Measurements from ENCODE around the gene ORC5.

Gene ORC5

GRCh38 chr7:104160375-104160774, 47.4 kb downstream of the ORC5 start:
- no peak overlapping the region for H3K9ac ChIP-seq (ENCODE audit: low read length in 5 of 5)
- no peaks in the 10 kb centered on the region for H3K4me1 ChIP-seq (ENCODE audit: control insufficient read depth in 5 of 5, insufficient read depth in 5 of 5, low read length in 5 of 5)
- no peaks in the 10 kb centered on the region for H3K9me3 ChIP-seq (ENCODE audit: control insufficient read depth in 5 of 5, low read length in 5 of 5)
- H3K27me3 ChIP-seq (ENCODE audit: control insufficient read depth in 5 of 5, insufficient read depth in 4 of 5, low read length in 5 of 5): no peaks in the 10 kb centered on the region
- no peak overlapping the region for H3K27ac ChIP-seq (ENCODE audit: low read depth, low read length)
- no peak overlapping the region for H3K4me3 ChIP-seq (ENCODE audit: low read depth in 1 of 5, low read length in 5 of 5)
- peaks cover 10 to 28% (median 16%) of the 10 kb centered on the region in 5 donors for H3K36me3 ChIP-seq (ENCODE audit: control insufficient read depth in 5 of 5, insufficient read depth in 5 of 5, low read length in 5 of 5)

GRCh38 chr7:104156842-104157277, 51.0 kb downstream of the ORC5 start:
- Histone ChIP-seq H3K36me3 (ENCODE audit: control insufficient read depth in 5 of 5, insufficient read depth in 5 of 5, low read length in 5 of 5) (peaks cover 0 to 16% (median 4%) of the 10 kb centered on the region in 5 donors), H3K4me3 (ENCODE audit: low read depth in 1 of 5, low read length in 5 of 5) (no peak overlapping the region), H3K27ac (ENCODE audit: low read depth, low read length) (no peak overlapping the region), H3K4me1 (ENCODE audit: control insufficient read depth in 5 of 5, insufficient read depth in 5 of 5, low read length in 5 of 5) (no peaks in the 10 kb centered on the region), H3K27me3 (ENCODE audit: control insufficient read depth in 5 of 5, insufficient read depth in 4 of 5, low read length in 5 of 5) (no peaks in the 10 kb centered on the region), H3K9ac (ENCODE audit: low read length in 5 of 5) (no peak overlapping the region), H3K9me3 (ENCODE audit: control insufficient read depth in 5 of 5, low read length in 5 of 5) (no peaks in the 10 kb centered on the region)

GRCh38 chr7:104153287-104153686, 54.5 kb downstream of the ORC5 start:
- no peaks in the 10 kb centered on the region for H3K4me1 ChIP-seq (ENCODE audit: control insufficient read depth in 5 of 5, insufficient read depth in 5 of 5, low read length in 5 of 5)
- H3K9me3 ChIP-seq (ENCODE audit: control insufficient read depth in 5 of 5, low read length in 5 of 5): no peaks in the 10 kb centered on the region
- no peak overlapping the region for H3K9ac ChIP-seq (ENCODE audit: low read length in 5 of 5)
- peaks cover 0 to 15% (median 4%) of the 10 kb centered on the region in 5 donors for H3K36me3 ChIP-seq (ENCODE audit: control insufficient read depth in 5 of 5, insufficient read depth in 5 of 5, low read length in 5 of 5)
- H3K4me3 ChIP-seq (ENCODE audit: low read depth in 1 of 5, low read length in 5 of 5): no peak overlapping the region
- no peak overlapping the region for H3K27ac ChIP-seq (ENCODE audit: low read depth, low read length)
- H3K27me3 ChIP-seq (ENCODE audit: control insufficient read depth in 5 of 5, insufficient read depth in 4 of 5, low read length in 5 of 5): no peaks in the 10 kb centered on the region

GRCh38 chr7:104152468-104152867, 55.3 kb downstream of the ORC5 start:
- Histone ChIP-seq H3K4me3 (ENCODE audit: low read depth in 1 of 5, low read length in 5 of 5) (no peak overlapping the region), H3K36me3 (ENCODE audit: control insufficient read depth in 5 of 5, insufficient read depth in 5 of 5, low read length in 5 of 5) (peaks cover 0 to 15% (median 4%) of the 10 kb centered on the region in 5 donors), H3K4me1 (ENCODE audit: control insufficient read depth in 5 of 5, insufficient read depth in 5 of 5, low read length in 5 of 5) (no peaks in the 10 kb centered on the region), H3K27me3 (ENCODE audit: control insufficient read depth in 5 of 5, insufficient read depth in 4 of 5, low read length in 5 of 5) (no peaks in the 10 kb centered on the region), H3K9ac (ENCODE audit: low read length in 5 of 5) (no peak overlapping the region), H3K9me3 (ENCODE audit: control insufficient read depth in 5 of 5, low read length in 5 of 5) (no peaks in the 10 kb centered on the region), H3K27ac (ENCODE audit: low read depth, low read length) (no peak overlapping the region)

GRCh38 chr7:104150470-104150869, 57.3 kb downstream of the ORC5 start:
- peaks cover 0 to 15% (median 4%) of the 10 kb centered on the region in 5 donors for H3K36me3 ChIP-seq (ENCODE audit: control insufficient read depth in 5 of 5, insufficient read depth in 5 of 5, low read length in 5 of 5)
- no peak overlapping the region for H3K27ac ChIP-seq (ENCODE audit: low read depth, low read length)
- no peaks in the 10 kb centered on the region for H3K9me3 ChIP-seq (ENCODE audit: control insufficient read depth in 5 of 5, low read length in 5 of 5)
- H3K9ac ChIP-seq (ENCODE audit: low read length in 5 of 5): no peak overlapping the region
- H3K4me1 ChIP-seq (ENCODE audit: control insufficient read depth in 5 of 5, insufficient read depth in 5 of 5, low read length in 5 of 5): no peaks in the 10 kb centered on the region
- no peaks in the 10 kb centered on the region for H3K27me3 ChIP-seq (ENCODE audit: control insufficient read depth in 5 of 5, insufficient read depth in 4 of 5, low read length in 5 of 5)
- no peak overlapping the region for H3K4me3 ChIP-seq (ENCODE audit: low read depth in 1 of 5, low read length in 5 of 5)

- Histone ChIP-seq H3K9me3 (ENCODE audit: control insufficient read depth in 5 of 5, low read length in 5 of 5) (no peaks in the 10 kb centered on the region), H3K4me3 (ENCODE audit: low read depth in 1 of 5, low read length in 5 of 5) (no peak overlapping the region), H3K27me3 (ENCODE audit: control insufficient read depth in 5 of 5, insufficient read depth in 4 of 5, low read length in 5 of 5) (no peaks in the 10 kb centered on the region), H3K36me3 (ENCODE audit: control insufficient read depth in 5 of 5, insufficient read depth in 5 of 5, low read length in 5 of 5) (peaks cover 2 to 15% (median 4%) of the 10 kb centered on the region in 5 donors), H3K9ac (ENCODE audit: low read length in 5 of 5) (no peak overlapping the region), H3K4me1 (ENCODE audit: control insufficient read depth in 5 of 5, insufficient read depth in 5 of 5, low read length in 5 of 5) (no peaks in the 10 kb centered on the region), H3K27ac (ENCODE audit: low read depth, low read length) (no peak overlapping the region)
Measured at GRCh38 chr7:104149822-104150221, 58.0 kb downstream of the ORC5 start.

GRCh38 chr7:104142147-104142546, 65.7 kb downstream of the ORC5 start:
- H3K27me3 ChIP-seq (ENCODE audit: control insufficient read depth in 5 of 5, insufficient read depth in 4 of 5, low read length in 5 of 5): no peaks in the 10 kb centered on the region
- H3K4me3 ChIP-seq (ENCODE audit: low read depth in 1 of 5, low read length in 5 of 5): no peak overlapping the region
- no peaks in the 10 kb centered on the region for H3K4me1 ChIP-seq (ENCODE audit: control insufficient read depth in 5 of 5, insufficient read depth in 5 of 5, low read length in 5 of 5)
- no peaks in the 10 kb centered on the region for H3K9me3 ChIP-seq (ENCODE audit: control insufficient read depth in 5 of 5, low read length in 5 of 5)
- H3K9ac ChIP-seq (ENCODE audit: low read length in 5 of 5): no peak overlapping the region
- peaks cover 2 to 13% (median 6%) of the 10 kb centered on the region in 5 donors for H3K36me3 ChIP-seq (ENCODE audit: control insufficient read depth in 5 of 5, insufficient read depth in 5 of 5, low read length in 5 of 5)
- H3K27ac ChIP-seq (ENCODE audit: low read depth, low read length): no peak overlapping the region

- no peaks in the 10 kb centered on the region for H3K9me3 ChIP-seq (ENCODE audit: control insufficient read depth in 5 of 5, low read length in 5 of 5)
- H3K36me3 ChIP-seq (ENCODE audit: control insufficient read depth in 5 of 5, insufficient read depth in 5 of 5, low read length in 5 of 5): peaks cover 15 to 46% (median 32%) of the 10 kb centered on the region in 5 donors
- H3K27me3 ChIP-seq (ENCODE audit: control insufficient read depth in 5 of 5, insufficient read depth in 4 of 5, low read length in 5 of 5): no peaks in the 10 kb centered on the region
- no peak overlapping the region for H3K4me3 ChIP-seq (ENCODE audit: low read depth in 1 of 5, low read length in 5 of 5)
- H3K27ac ChIP-seq (ENCODE audit: low read depth, low read length): no peak overlapping the region
- no peak overlapping the region for H3K9ac ChIP-seq (ENCODE audit: low read length in 5 of 5)
- H3K4me1 ChIP-seq (ENCODE audit: control insufficient read depth in 5 of 5, insufficient read depth in 5 of 5, low read length in 5 of 5): no peaks in the 10 kb centered on the region
Measured at GRCh38 chr7:104137971-104138370, 69.8 kb downstream of the ORC5 start.

- Histone ChIP-seq H3K36me3 (ENCODE audit: control insufficient read depth in 5 of 5, insufficient read depth in 5 of 5, low read length in 5 of 5) (peaks cover 19 to 50% (median 32%) of the 10 kb centered on the region in 5 donors), H3K27me3 (ENCODE audit: control insufficient read depth in 5 of 5, insufficient read depth in 4 of 5, low read length in 5 of 5) (no peaks in the 10 kb centered on the region)
Measured at GRCh38 chr7:104137511-104137910, 70.3 kb downstream of the ORC5 start.

GRCh38 chr7:104136981-104137380, 70.8 kb downstream of the ORC5 start:
- Histone ChIP-seq H3K27ac (ENCODE audit: low read depth, low read length) (no peak overlapping the region), H3K27me3 (ENCODE audit: control insufficient read depth in 5 of 5, insufficient read depth in 4 of 5, low read length in 5 of 5) (no peaks in the 10 kb centered on the region), H3K9ac (ENCODE audit: low read length in 5 of 5) (no peak overlapping the region), H3K4me1 (ENCODE audit: control insufficient read depth in 5 of 5, insufficient read depth in 5 of 5, low read length in 5 of 5) (no peaks in the 10 kb centered on the region), H3K4me3 (ENCODE audit: low read depth in 1 of 5, low read length in 5 of 5) (no peak overlapping the region), H3K36me3 (ENCODE audit: control insufficient read depth in 5 of 5, insufficient read depth in 5 of 5, low read length in 5 of 5) (peaks cover 22 to 54% (median 37%) of the 10 kb centered on the region in 5 donors), H3K9me3 (ENCODE audit: control insufficient read depth in 5 of 5, low read length in 5 of 5) (no peaks in the 10 kb centered on the region)

More at GRCh38 chr7:104137511-104137910, 70.3 kb downstream of the ORC5 start:
- Histone ChIP-seq H3K27ac (ENCODE audit: low read depth, low read length) (no peak overlapping the region), H3K9ac (ENCODE audit: low read length in 5 of 5) (no peak overlapping the region), H3K4me1 (ENCODE audit: control insufficient read depth in 5 of 5, insufficient read depth in 5 of 5, low read length in 5 of 5) (no peaks in the 10 kb centered on the region), H3K9me3 (ENCODE audit: control insufficient read depth in 5 of 5, low read length in 5 of 5) (no peaks in the 10 kb centered on the region), H3K4me3 (ENCODE audit: low read depth in 1 of 5, low read length in 5 of 5) (no peak overlapping the region)

GRCh38 chr7:104136561-104136960, 71.3 kb downstream of the ORC5 start:
- Histone ChIP-seq H3K27me3 (ENCODE audit: control insufficient read depth in 5 of 5, insufficient read depth in 4 of 5, low read length in 5 of 5) (no peaks in the 10 kb centered on the region), H3K4me3 (ENCODE audit: low read depth in 1 of 5, low read length in 5 of 5) (no peak overlapping the region), H3K36me3 (ENCODE audit: control insufficient read depth in 5 of 5, insufficient read depth in 5 of 5, low read length in 5 of 5) (peaks cover 23 to 57% (median 39%) of the 10 kb centered on the region in 5 donors), H3K4me1 (ENCODE audit: control insufficient read depth in 5 of 5, insufficient read depth in 5 of 5, low read length in 5 of 5) (no peaks in the 10 kb centered on the region), H3K9ac (ENCODE audit: low read length in 5 of 5) (no peak overlapping the region), H3K27ac (ENCODE audit: low read depth, low read length) (no peak overlapping the region), H3K9me3 (ENCODE audit: control insufficient read depth in 5 of 5, low read length in 5 of 5) (no peaks in the 10 kb centered on the region)

Data from subcutaneous abdominal adipose tissue (tissue), 5 donors.